PC-3 (cell line): Measurements from ENCODE around the gene DPCD. TPM values are rescaled to one million over a fixed set of nuclear protein-coding genes. Genes with fewer than 3 reads are reported as not detected.

Experiments used
- ATAC-seq: fragments of 200-7000 bp; cut with Tn5 transposase; 2 replicates; pipeline ENCODE4 v1.9.1; 2020; ENCODE audit warnings: mild to moderate bottlenecking, moderate library complexity
- BruUV-seq: library from RNA; stranded (reverse); fragments of 400-500 nt; replicated peaks from 2 replicates; lab custom pipeline; 2021; lab: Mats Ljungman, UMichigan
- CTCF ChIA-PET: fragments of 300-600 bp; sonication (Branson Sonifier 250); formaldehyde crosslinking; loops from one replicate; lab custom pipeline; 2022; ENCODE audit warnings: antibody characterized with exemption; lab: Charles Lee
- POLR2A ChIA-PET: fragments of 300-600 bp; sonication (Branson Sonifier 250); formaldehyde crosslinking; loops from one replicate; lab custom pipeline; 2022; ENCODE audit warnings: antibody characterized with exemption; ENCODE audit not compliant: unreplicated experiment; lab: Charles Lee
- DNase-seq: peaks from one replicate; pipeline ENCODE4 v3.0.0-alpha.2; 2015
- H2AFZ ChIP-seq: fragments of 300-600 bp; sonication (generic); 2 replicates; pipeline ENCODE4 v1.6.0; 2016; ENCODE audit warnings: antibody characterized with exemption, low read length
- H3F3A ChIP-seq: fragments of 300-600 bp; sonication (generic); one replicate; pipeline ENCODE4 v1.6.0; 2017; ENCODE audit warnings: antibody characterized with exemption, low read length, control low read depth, mild to moderate bottlenecking; ENCODE audit not compliant: unreplicated experiment
- H3K27ac ChIP-seq: fragments of 300-600 bp; sonication (generic); 2 replicates; pipeline ENCODE4 v1.5.1; 2016; ENCODE audit warnings: mild to moderate bottlenecking, low read length
- H3K27me3 ChIP-seq: fragments of 300-600 bp; sonication (generic); 2 replicates; pipeline ENCODE4 v1.6.1; 2016; ENCODE audit warnings: low read length, mixed read lengths
- H3K36me3 ChIP-seq: fragments of 300-600 bp; sonication (generic); 2 replicates; pipeline ENCODE4 v1.6.1; 2016; ENCODE audit warnings: low read depth, mixed run types, low read length, mixed read lengths
- H3K4me1 ChIP-seq: fragments of 300-600 bp; sonication (generic); 2 replicates; pipeline ENCODE4 v1.5.1; 2016; ENCODE audit warnings: low read length; ENCODE audit not compliant: insufficient read depth
- H3K4me2 ChIP-seq: fragments of 300-600 bp; sonication (generic); 2 replicates; pipeline ENCODE4 v1.6.0; 2016; ENCODE audit warnings: low read length
- H3K4me3 ChIP-seq: fragments of 300-600 bp; sonication (generic); 2 replicates; pipeline ENCODE4 v1.5.1; 2016; ENCODE audit warnings: mild to moderate bottlenecking, low read length, mixed read lengths
- H3K79me2 ChIP-seq: fragments of 300-600 bp; sonication (generic); 2 replicates; pipeline ENCODE4 v1.6.1; 2017; ENCODE audit warnings: low read length, mixed read lengths
- H3K9ac ChIP-seq: fragments of 300-600 bp; sonication (generic); 2 replicates; pipeline ENCODE4 v1.6.0; 2016; ENCODE audit warnings: mild to moderate bottlenecking, low read length
- H3K9me2 ChIP-seq: fragments of 300-600 bp; sonication (generic); replicated peaks from 2 replicates; pipeline ENCODE4 v1.6.1; 2016; ENCODE audit warnings: mixed run types, low read length, mixed read lengths
- H3K9me3 ChIP-seq: fragments of 300-600 bp; sonication (generic); 2 replicates; pipeline ENCODE4 v1.6.1; 2016; ENCODE audit warnings: low read length, mixed read lengths
- H4K20me1 ChIP-seq: fragments of 300-600 bp; sonication (generic); 2 replicates; pipeline ENCODE4 v1.6.1; 2016; ENCODE audit warnings: low read length, mixed read lengths
- CTCF ChIP-seq: fragments of 300-600 bp; sonication (generic); conservative IDR thresholded peaks from 2 replicates; pipeline ENCODE4 v1.5.1; 2017; ENCODE audit warnings: antibody characterized with exemption, low read depth, mild to moderate bottlenecking, low read length
- EZH2 ChIP-seq: fragments of 300-600 bp; sonication (generic); IDR thresholded peaks from one replicate; pipeline ENCODE4 v1.6.1; 2017; ENCODE audit warnings: antibody characterized with exemption, mild to moderate bottlenecking, low read length; ENCODE audit not compliant: unreplicated experiment
- EZH2phosphoT487 ChIP-seq: fragments of 300-600 bp; sonication (generic); IDR thresholded peaks from 2 replicates; pipeline ENCODE4 v1.6.1; 2018; ENCODE audit warnings: mild to moderate bottlenecking, antibody characterized with exemption, low read length, borderline replicate concordance
- intact Hi-C: fragments of 100-400 bp; cut with micrococcal nuclease; formaldehyde crosslinking; loops from 2 replicates; pipeline ENCODE4 v1.9.0; 2023
- total RNA-seq: library from RNA; depleted of rRNA; stranded (reverse); fragments of >200 nt; gene quantifications from 2 replicates; pipeline ENCODE4 v1.2.3, GENCODE V29; 2014

DPCD gene
- total RNA-seq, 1 experiment from 2014 or later: 37.1 TPM

- TF ChIP-seq EZH2phosphoT487 (no peak), EZH2 (no peak), CTCF (no peak)
- Histone ChIP-seq H3K4me2 (no peak overlapping the region), H3K9ac (no peak overlapping the region), H3K27ac (no peak overlapping the region), H3K9me2 (no peaks in the 10 kb centered on the region), H2AFZ (no peak overlapping the region), H3F3A (no peaks in the 10 kb centered on the region), H3K79me2 (no peaks in the 10 kb centered on the region), H3K4me1 (no peaks in the 10 kb centered on the region), H4K20me1 (no peaks in the 10 kb centered on the region), H3K27me3 (no peaks in the 10 kb centered on the region), H3K36me3 (no peaks in the 10 kb centered on the region), H3K9me3 (no peaks in the 10 kb centered on the region), H3K4me3 (no peak overlapping the region)
- intact Hi-C loops: no loop called here
- CTCF ChIA-PET: no interaction called here
- BruUV-seq: no TSS peak
- POLR2A ChIA-PET: no interaction called here
- ATAC-seq (no peak), DNase-seq (no peak)
Observed at GRCh38 chr10:101645659-101646058, 57.5 kb downstream of the DPCD start.

- Histone ChIP-seq H3K4me2 (no peak overlapping the region), H3F3A (no peaks in the 10 kb centered on the region), H4K20me1 (no peaks in the 10 kb centered on the region), H3K27me3 (no peaks in the 10 kb centered on the region), H3K9me2 (no peaks in the 10 kb centered on the region), H3K4me1 (no peaks in the 10 kb centered on the region), H2AFZ (no peak overlapping the region), H3K9me3 (no peaks in the 10 kb centered on the region), H3K9ac (no peak overlapping the region), H3K27ac (no peak overlapping the region), H3K4me3 (no peak overlapping the region), H3K79me2 (no peaks in the 10 kb centered on the region), H3K36me3 (no peaks in the 10 kb centered on the region)
- DNase-seq (no peak), ATAC-seq (no peak)
- intact Hi-C loops: no loop called here
- BruUV-seq: no TSS peak
- TF ChIP-seq EZH2 (no peak), EZH2phosphoT487 (no peak), CTCF (no peak)
- ChIA-PET CTCF (no interaction called here), POLR2A (no interaction called here)
Observed at GRCh38 chr10:101646364-101646763, 58.2 kb downstream of the DPCD start.

GRCh38 chr10:101647255-101647654 lies 59.1 kb downstream of the DPCD start:
- no TSS peak for BruUV-seq
- DNase-seq: no peak
- H3K9ac ChIP-seq: no peak overlapping the region
- no peaks in the 10 kb centered on the region for H3K9me2 ChIP-seq
- no peaks in the 10 kb centered on the region for H3K36me3 ChIP-seq
- no peak overlapping the region for H3K27ac ChIP-seq
- H3K4me3 ChIP-seq: no peak overlapping the region
- no peaks in the 10 kb centered on the region for H3K4me1 ChIP-seq
- H3F3A ChIP-seq: no peaks in the 10 kb centered on the region
- ChIA-PET CTCF (no interaction called here), POLR2A (no interaction called here)
- no peaks in the 10 kb centered on the region for H3K79me2 ChIP-seq
- ATAC-seq: no peak
- no peak overlapping the region for H3K4me2 ChIP-seq
- H2AFZ ChIP-seq: no peak overlapping the region
- H4K20me1 ChIP-seq: no peaks in the 10 kb centered on the region
- no peaks in the 10 kb centered on the region for H3K27me3 ChIP-seq
- H3K9me3 ChIP-seq: no peaks in the 10 kb centered on the region
- intact Hi-C loops: no loop called here
- no peak for TF ChIP-seq EZH2
- no peak for TF ChIP-seq CTCF
- TF ChIP-seq EZH2phosphoT487: no peak
